ENCODE measurements around the gene NID2.

Gene NID2

GRCh38 chr14:52071675-52072074 is 2.8 kb upstream of the NID2 start (continued):
- TF ChIP-seq OSR1 (CRISPR knock-in tag; IDR thresholded peaks at IDR 0.05): no peak

- TF ChIP-seq ZFP30 (CRISPR knock-in tag; IDR thresholded peaks at IDR 0.05): no peak
- ATAC-seq: no peak
These were observed 1.2 kb upstream of the NID2 start for GRCh38 chr14:52070051-52070431.

- ATAC-seq: peak; percentile 70
- TF ChIP-seq PPARA (CRISPR knock-in tag; IDR thresholded peaks at IDR 0.05; ENCODE audit: borderline replicate concordance): no peak
- peak; percentile 76; the same call in 1 of the 2 replicates for TF ChIP-seq PATZ1 (CRISPR knock-in tag; IDR thresholded peaks at IDR 0.05; ENCODE audit: borderline replicate concordance)
- TF ChIP-seq ESRRG (CRISPR knock-in tag; IDR thresholded peaks at IDR 0.05): no peak
- TF ChIP-seq ZFP30 (CRISPR knock-in tag; IDR thresholded peaks at IDR 0.05): no peak
These were observed 620 bp upstream of the NID2 start for GRCh38 chr14:52069307-52070050.

- ATAC-seq: peak; percentile 69
- TF ChIP-seq BACH2 (CRISPR knock-in tag; IDR thresholded peaks at IDR 0.05; ENCODE audit: borderline replicate concordance): no peak
These were observed 815 bp downstream of the NID2 start for GRCh38 chr14:52067873-52068614.

- TF ChIP-seq BACH2 (CRISPR knock-in tag; IDR thresholded peaks at IDR 0.05; ENCODE audit: borderline replicate concordance): no peak
- TF ChIP-seq TSHZ2 (CRISPR knock-in tag; IDR thresholded peaks at IDR 0.05): no peak
- no peak for TF ChIP-seq ZNF565 (CRISPR knock-in tag; conservative IDR thresholded peaks at IDR 0.05; ENCODE audit: low read depth)
- TF ChIP-seq PPARA (CRISPR knock-in tag; IDR thresholded peaks at IDR 0.05; ENCODE audit: borderline replicate concordance): no peak
- no peak for TF ChIP-seq TOX (CRISPR knock-in tag; IDR thresholded peaks at IDR 0.05; ENCODE audit: borderline replicate concordance)
- ATAC-seq: no peak
These were observed 4.7 kb downstream of the NID2 start for GRCh38 chr14:52064174-52064573.

GRCh38 chr14:52063052-52063462 is 5.8 kb downstream of the NID2 start:
- ATAC-seq: no peak; the same call in 1 of the 3 replicates
- TF ChIP-seq TCF4 (CRISPR knock-in tag; IDR thresholded peaks at IDR 0.05; ENCODE audit: borderline replicate concordance) (no peak), CSRNP3 (CRISPR knock-in tag; IDR thresholded peaks at IDR 0.05) (no peak), RARB (CRISPR knock-in tag; IDR thresholded peaks at IDR 0.05) (no peak), ZNF70 (CRISPR knock-in tag; IDR thresholded peaks at IDR 0.05) (no peak), ZFP3 (CRISPR knock-in tag; IDR thresholded peaks at IDR 0.05) (no peak), GLIS3 (CRISPR knock-in tag; IDR thresholded peaks at IDR 0.05) (no peak), CSDC2 (CRISPR knock-in tag; IDR thresholded peaks at IDR 0.05) (no peak)

- no peak for TF ChIP-seq TCF4 (CRISPR knock-in tag; IDR thresholded peaks at IDR 0.05; ENCODE audit: borderline replicate concordance)
- TF ChIP-seq ESRRG (CRISPR knock-in tag; IDR thresholded peaks at IDR 0.05): no peak
- TF ChIP-seq OSR1 (CRISPR knock-in tag; IDR thresholded peaks at IDR 0.05): no peak
- TF ChIP-seq ZNF70 (CRISPR knock-in tag; IDR thresholded peaks at IDR 0.05): no peak
- TF ChIP-seq ZFP3 (CRISPR knock-in tag; IDR thresholded peaks at IDR 0.05): no peak
- TF ChIP-seq ZC3H10 (CRISPR knock-in tag; IDR thresholded peaks at IDR 0.05): no peak
- no peak for TF ChIP-seq ZNF8 (CRISPR knock-in tag; IDR thresholded peaks at IDR 0.05)
- no peak for TF ChIP-seq BACH2 (CRISPR knock-in tag; IDR thresholded peaks at IDR 0.05; ENCODE audit: borderline replicate concordance)
- no peak for TF ChIP-seq TOX (CRISPR knock-in tag; IDR thresholded peaks at IDR 0.05; ENCODE audit: borderline replicate concordance)
- TF ChIP-seq ZNF565 (CRISPR knock-in tag; conservative IDR thresholded peaks at IDR 0.05; ENCODE audit: low read depth): no peak
- no peak for TF ChIP-seq ARNTL (CRISPR knock-in tag; IDR thresholded peaks at IDR 0.05; ENCODE audit: borderline replicate concordance, low read depth)
- no peak for TF ChIP-seq PPARA (CRISPR knock-in tag; IDR thresholded peaks at IDR 0.05; ENCODE audit: borderline replicate concordance)
- no peak for TF ChIP-seq GLIS3 (CRISPR knock-in tag; IDR thresholded peaks at IDR 0.05)
- no peak for TF ChIP-seq CSRNP3 (CRISPR knock-in tag; IDR thresholded peaks at IDR 0.05)
- no peak for TF ChIP-seq CSDC2 (CRISPR knock-in tag; IDR thresholded peaks at IDR 0.05)
- ATAC-seq: no peak
These were observed 7.0 kb downstream of the NID2 start for GRCh38 chr14:52061890-52062289.
